HG03108 (cell line): ENCODE data around the gene JAM3.

Experiments
- ATAC-seq: cut with Tn5 transposase; IDR thresholded peaks from one replicate; pipeline ENCODE4 v1.9.1; 2021; ENCODE audit warnings: moderate library complexity; ENCODE audit not compliant: unreplicated experiment

Gene JAM3

DNA sequence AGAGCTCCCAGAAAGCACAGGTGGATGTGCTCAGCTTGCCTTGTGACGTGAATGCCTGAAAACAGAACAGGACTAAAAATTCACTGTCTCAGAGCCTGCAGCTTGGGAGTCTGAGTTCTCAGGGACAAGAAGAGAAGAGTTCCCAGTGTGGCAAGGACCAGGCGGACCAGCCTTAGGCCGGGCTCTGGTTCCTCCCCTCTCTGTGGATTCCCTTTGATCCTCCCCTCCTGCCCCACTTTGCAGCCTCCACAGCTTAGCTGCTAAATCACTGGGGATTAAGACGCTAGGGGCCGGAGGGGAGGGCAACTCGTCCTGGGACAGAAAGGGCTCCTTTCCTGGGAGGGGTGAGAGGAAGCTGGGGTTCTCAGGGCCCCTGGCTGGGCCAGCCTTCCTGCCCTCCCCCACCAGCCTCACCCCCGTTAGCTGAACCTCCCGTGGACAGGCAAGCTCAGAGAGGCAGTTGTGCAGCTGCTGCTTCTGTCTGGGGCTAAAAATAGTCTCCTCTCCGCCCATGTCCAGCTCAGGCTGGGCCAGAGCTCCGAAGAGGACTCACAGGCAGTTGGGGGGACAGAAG, 29.9 kb upstream of the JAM3 start:
- no peak for ATAC-seq

DNA sequence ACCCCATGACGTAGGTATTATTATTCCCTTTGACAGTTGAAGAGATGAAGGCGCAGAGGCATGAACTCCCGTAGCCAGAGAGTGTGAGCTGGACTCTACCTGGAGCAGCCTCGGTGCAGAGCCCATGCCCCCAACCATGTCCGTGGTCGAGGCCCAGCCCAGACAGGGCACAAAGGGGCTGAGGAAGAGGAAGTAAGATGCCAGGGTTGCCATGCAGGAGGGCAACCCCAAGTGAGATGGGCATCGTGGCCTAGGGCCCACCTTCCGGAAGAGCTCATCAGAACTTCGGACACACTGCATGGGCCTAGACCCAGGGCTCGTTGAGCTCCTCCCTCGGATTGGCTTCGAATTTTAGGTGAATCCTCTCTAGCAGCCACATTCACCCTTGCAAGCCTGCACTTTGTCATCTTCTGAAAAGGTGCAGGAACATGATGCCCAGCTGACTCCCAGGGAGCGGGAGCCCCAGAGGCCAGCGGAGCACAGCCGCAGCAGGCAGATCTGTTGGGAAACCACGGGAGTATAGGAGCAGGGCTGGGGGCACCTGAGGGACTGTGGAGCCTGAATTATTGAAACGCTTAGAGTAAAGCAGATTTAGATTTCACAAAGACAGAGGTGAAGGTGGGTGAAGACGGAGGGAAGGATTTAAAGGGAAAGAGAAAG, 29.0 kb upstream of the JAM3 start:
- ATAC-seq = no peak

DNA sequence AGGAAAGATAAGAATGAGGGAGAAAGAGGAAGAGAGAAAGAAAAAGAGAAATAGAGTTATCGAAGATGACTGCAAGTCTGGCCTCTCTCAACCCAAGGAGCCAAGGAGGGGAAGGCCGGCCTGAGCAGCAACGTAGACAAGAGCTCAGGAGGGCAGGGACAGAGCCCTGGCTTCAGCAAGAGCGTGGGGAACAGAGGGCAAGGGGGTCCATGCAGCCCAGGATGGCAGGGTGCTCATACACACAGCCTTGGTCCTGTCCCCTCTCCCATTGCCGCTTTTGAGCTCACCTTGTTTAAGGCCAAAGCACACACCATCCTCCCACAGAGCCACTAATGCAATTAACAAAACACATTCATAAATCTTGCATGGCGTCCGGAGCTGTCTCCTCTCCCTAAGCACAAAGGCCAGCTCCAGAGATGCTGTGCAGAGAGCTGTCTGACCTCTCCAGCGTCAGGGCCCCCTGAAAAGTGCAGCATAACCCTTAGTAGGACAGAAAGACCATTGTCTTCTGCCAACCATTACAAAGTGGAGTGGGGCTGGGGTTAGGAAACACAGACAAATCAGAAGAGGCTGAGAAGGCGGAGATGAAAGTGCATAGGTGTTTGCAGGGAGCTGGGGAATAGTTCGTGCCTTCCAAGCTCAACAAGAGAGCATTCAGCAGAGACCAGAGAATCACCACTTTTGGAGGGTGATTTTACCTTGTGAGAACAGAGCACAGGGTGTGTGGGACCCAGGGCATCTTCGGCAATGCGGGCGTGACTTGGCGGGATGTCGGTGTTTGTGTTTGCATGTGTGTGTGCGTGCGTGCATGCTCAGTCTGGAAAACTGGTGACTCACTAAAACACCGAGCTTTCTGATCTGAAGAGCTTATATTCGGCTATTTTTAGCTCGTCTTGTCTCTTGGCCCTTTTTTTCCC, 28.2 kb upstream of the JAM3 start:
- no peak for ATAC-seq

DNA sequence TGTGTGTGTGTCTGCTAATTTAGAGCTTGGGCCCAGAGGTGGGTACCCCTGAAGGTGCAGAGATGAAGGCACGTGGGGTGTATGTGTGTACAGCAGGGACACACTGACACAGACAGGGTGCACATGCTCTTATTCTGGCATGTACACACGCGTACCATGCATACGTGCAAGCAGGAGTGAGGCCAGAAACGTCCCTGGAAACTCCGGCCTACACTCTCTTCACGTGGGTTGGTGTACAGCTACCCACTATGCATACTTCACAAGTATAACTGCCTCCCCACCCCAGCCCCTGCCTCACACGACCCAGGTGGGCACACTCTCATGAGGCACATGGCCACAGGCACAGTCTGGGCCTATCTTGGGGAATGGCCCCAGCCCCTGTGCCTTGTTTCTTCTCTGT, 27.5 kb upstream of the JAM3 start:
- ATAC-seq = no peak

DNA sequence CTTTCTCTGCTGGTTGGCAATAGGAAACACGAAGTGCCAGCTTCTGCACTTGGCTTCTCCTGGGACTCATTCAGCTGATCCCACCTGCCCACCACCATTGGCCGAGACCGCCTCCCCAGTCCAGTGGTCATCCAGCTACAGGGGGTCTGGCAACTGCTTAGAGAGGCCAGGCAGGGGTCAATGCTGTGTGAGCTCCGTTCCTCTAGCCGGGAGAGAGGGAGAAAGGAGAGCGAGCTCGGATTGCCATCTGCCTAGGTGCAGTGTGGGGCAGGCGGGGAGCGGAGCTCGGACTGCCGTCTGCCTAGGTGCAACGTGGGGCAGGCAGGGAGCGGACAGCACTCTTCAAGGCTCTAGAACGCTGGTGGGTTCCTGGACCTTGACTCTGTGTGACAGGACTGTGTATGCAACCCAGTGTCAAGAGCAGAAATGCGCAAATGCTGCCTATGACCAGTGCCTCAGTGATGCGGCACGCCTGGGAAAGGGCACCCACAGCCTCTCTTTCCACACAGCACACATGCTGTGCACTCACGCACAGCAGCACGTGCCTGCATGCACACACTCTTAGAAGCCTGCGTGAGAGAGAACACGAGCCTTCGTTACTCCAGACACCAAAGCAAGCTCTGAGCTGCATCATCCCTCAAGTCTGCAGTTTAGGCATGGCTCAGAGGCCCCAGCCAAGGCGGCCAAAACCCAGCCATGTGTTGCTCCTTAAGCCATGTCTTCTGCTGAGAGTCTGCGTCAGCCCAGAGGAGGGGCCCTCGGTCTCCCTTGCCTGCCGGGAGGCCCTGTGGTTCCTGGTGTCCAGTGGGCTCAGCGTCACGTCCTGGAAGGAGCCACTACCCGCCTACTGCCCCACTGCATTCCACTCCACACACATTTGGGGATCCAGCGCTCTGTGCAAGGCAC, 26.8 kb upstream of the JAM3 start:
- no peak for ATAC-seq

DNA sequence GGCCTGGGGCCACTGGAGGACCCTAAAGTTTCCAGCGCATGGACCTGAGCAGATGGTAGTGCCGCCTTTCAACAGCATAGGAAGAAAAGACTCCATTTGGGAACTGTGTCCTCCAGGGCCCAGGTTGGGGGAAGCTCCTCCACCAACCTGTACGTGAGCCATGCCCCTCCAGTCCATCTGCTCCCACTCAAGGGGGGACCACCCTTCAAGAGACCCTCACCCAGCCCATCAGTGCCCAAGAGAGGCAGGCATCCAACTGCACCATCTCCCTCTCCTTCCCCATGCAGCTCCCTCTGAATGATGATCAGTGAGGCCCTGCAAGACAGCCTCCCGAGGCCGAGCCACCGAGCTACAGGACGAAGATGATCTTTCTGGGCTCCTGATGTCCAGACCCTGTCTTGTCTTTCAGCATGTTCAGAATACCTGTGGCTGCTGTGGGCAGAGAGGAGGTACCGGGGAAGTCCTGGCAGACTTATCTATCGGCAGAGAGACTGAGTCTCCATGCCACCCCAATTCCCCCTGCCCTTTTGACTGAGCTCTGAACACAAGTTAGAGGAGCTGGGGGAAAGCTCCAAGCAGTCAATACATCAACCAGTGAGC, 25.0 kb upstream of the JAM3 start:
- no peak for ATAC-seq

DNA sequence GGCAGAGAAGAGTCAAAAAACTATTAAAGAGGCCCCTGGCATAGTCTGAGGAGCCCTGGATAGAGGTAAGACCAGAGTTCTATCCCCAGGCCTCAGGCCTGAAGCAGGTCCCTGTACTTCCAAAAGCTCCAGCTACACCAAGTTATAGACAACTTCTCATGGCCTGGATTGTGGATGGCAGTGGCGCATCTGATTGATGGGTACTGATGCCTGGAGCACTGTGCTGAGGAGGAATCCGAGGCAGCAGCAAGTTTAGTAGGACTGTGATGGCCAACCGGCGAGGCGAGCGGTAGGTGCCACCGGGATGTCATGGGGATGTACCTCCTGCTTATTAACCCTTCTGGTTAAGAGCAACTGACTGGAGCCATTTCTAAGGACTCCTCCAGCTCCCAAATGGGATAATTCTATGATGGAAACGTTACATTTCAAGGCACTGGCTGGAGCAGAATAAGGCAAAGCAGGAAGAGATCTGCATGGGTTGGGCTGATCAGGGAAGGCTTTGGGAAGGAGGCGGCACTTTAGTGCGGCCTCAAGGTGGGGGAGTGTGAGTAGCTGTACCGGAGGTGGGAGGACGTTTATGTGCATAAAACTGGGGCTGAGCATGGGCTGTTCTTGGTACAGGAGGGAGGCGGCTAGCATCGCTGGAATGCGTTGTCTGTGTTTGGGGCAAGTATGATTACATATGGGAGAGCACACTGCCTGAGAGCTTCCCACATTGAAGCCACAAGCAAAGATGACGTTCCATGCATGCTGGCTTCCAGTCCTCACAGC, 24.2 kb upstream of the JAM3 start:
- ATAC-seq = no peak

DNA sequence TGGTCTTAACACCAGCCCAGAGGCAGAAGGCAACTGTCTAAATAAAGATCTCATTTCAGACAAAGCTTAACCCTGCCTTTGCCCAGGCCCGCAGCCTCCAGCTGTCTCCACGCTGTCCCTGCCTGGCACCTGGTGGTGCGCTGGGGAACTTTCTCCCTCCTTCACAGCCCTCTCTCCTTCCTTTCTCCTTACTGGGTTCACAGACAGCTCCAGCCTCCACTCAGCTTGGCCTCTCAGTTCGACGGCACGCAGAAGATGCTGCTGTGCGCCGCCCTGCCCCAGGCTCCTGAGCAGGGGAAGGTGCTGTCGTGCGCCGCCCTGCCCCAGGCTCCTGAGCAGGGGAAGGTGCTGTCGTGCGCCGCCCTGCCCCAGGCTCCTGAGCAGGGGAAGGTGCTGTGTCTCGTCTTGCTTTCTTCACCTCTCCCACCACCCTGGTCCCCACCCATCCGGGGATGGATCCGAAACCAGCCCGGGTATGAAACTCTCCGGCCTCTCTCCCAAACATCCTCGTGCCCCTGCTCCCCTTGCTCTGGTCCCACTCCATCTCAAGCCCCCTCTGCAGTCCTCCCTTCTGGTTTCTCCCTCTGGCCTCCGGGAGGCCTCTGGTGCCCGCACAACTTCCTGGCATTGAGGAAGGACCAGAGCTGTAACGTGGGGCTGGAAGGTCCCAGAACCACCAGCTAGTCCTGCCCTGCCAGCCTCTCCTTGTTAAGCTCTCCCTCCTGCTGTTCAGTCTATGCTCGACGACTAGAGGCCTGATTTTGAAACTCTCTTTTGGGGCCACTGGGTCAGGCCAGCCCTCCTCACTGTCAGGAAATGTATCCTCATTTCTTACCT, 22.9 kb upstream of the JAM3 start:
- ATAC-seq = no peak

DNA sequence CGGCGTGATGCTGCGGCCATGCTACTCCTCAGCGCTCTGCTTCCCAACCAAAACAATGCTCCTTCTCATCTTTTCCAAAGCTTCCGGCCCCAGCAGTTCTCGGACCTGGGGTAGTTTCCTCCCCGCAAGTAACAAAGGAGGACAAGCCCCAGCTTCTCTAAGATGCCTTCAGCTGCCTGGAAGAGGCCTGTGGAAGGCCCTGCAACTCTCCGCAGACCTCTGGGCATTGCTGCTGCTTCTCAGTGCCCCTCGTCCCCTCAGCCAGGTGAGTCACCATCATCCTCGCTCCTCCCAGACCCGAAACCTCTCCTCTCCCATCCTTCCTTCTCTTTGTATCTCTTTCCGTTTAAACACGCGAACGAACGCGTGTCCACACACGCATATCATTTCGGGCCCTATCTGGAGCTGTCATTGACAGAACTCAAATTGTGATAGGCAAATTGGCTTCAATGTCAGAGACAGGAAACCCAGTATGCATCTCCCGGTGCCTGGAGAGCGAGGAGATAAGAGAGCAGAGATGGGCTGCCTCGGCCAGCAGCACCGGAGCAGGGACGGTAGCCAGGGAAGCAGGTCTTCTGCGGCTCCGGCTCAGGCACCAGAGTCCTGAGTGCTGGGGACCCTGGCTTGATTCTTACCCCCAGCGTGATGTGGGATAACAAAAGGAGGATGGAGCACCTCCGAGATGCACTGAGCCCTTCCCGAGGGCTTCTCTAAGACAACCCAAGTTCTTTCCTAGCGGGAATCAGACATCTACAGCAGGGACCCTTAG, 22.0 kb upstream of the JAM3 start:
- ATAC-seq = no peak

DNA sequence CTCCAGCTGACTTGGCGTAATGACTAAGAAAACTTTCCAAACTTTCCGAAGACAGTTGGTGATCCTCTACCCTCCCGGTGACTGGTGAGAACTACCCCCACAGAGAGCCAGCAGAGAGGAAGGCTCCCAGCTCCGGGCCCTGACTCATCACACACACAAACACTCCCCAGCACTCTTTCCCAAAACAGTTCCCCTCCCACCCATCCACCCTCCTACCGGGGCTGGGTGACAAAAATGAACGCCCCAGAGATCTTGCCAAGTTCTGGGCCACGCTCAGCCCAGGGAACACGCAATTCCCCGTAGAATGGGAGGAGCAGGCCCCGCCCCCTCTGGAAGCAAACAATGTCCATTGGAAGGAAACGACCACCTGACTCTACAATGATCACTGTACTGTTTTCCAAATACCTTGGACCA, 21.3 kb upstream of the JAM3 start:
- no peak for ATAC-seq

DNA sequence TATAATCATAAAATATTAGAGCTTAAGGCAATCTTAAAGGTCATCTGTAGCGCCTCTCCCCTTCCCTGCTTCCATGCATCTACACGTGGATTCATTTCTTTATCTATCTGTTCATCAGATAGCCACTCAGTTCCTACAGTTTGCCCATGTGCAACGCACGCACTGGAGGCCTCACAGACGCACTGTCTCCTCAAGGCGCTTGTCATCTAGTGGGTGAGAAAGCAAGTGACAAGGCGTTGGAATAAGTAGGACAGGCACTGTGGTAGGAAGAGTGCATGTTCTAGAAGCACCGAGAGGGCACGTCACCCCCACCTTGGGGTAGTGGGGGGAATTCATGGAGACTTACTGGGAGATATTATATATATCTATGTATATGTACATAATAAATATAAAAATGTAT, 20.8 kb upstream of the JAM3 start:
- ATAC-seq = no peak

DNA sequence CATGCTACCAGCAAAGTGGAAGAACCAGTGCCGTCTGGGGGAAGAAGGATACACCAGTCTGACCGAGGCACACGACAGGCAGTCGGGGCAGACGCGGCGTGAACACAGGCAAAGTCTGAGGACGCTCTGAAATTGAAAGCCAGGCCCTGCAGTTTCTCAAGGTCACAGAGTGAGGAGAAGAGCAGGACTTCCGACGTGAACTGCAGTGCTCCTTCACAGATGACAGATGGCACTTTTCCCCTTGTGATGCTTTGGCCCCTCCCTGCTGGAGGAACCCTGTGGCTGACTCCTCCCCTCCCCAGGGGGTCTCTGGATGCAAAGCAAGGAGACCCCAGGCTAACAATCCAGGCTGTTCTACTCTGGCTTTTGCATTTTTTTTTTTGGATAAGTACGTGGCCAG, 19.6 kb upstream of the JAM3 start:
- ATAC-seq = no peak

DNA sequence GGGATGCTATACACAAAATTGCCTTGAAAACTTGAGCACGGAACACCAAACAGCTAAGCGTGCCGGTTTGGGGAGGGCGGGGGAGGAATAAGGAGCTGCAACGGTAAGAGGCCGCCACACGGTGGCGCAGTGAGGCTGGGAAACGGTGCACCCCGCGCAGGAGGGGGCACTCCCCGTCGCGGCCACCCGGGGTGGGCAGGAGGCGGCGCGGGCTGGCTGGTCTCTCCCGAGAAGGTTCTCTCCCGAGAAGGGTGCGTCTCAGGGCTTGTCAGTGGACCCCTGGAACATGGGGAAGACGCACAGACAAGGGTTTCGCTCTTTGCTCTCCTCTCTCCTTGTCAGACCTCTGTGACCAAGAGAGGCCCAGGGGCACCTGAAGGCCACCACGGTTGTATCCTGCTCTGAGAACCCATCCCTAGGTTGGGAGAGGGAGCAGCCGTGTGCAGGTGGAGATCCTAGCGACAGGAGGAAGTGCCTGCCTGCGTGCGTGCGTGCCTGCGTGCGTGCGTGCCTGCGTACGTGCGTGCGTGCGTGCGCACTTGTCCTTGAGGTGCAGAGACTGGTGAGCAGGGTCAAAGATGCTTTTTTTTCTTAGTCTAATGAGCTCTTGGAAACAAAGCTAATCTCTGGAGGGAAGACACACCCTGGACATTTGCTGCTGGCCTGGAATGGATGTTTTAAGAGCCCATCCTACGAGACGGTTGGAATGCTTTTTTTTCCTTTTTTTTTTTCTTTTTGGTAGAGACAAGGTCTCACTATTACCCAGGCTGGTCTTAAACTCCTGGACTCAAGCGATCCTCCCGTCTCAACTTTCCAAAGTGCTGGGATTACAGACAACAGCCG, 18.1 kb upstream of the JAM3 start:
- ATAC-seq = peak; percentile 67

DNA sequence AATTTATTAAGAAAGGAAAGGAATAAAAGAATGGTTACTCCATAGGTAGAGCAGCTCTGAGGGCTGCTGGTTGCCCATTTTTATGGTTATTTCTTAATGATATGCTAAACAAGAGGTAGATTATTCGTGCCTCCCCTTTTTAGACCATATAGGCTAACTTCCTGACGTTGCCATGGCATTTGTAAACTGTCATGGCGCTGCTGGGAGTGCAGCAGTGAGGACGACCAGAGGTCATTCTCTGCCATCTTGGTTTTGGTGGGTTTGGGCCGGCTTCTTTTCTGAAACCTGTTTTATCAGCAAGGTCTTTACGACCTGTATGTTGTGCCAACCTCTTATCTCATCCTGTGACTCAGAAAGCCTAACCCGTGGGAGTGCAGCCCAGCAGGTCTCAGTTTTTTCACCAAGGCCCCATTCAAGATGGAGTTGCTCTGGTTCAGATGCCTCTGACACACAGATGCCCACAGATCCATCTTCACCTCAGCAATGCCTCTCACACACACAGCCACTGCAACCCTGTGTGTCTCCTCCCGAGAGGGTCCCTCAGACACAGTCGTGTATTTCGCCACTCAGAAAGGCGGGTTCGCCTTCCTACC, 16.4 kb upstream of the JAM3 start:
- no peak for ATAC-seq

DNA sequence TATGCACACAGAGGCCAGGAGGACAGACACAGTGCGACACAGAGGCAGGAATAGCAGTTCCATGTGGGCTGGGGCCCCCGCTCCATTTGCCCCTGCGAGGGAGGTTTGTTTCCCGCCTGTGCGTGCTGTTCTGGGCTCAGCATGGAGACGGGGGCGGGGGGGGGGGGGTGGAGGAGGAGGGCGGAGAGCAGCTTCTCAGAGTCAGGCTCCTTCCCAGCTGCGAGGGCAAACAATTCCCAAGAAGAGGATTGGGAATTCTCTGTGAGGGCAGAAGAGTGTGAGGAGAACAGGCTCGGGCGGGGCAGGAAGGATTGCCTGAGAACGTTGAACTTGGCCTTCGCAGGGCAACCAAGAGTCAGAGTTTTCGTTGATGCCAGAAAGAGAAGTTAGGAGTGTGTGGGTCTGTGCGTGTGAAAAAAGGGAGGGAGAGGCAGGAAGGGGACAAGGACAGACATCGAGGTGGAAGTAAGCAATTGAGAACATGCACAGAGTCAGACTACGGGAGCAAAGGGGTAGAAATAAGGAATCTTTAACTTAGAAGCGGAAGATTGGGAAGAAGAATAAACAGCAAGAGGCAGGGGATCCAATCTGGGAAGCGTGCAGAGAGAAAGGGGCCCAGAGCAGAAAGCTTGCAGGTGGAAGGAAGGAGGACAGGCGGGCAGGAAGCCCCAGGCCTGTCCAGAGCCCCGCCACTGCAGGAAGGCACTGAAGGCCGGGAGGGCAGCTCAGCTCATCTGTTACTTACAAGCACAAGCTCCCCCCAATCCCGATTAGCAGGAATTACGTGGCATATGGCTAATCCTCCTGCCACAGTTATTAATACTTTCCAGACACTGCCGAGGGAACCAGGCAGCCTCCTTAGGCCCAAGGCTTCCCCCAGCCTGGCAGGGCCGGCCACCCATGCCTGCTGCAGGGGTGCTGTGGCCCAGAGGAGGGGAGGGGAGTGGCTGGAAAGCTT, 15.6 kb upstream of the JAM3 start:
- ATAC-seq = no peak

DNA sequence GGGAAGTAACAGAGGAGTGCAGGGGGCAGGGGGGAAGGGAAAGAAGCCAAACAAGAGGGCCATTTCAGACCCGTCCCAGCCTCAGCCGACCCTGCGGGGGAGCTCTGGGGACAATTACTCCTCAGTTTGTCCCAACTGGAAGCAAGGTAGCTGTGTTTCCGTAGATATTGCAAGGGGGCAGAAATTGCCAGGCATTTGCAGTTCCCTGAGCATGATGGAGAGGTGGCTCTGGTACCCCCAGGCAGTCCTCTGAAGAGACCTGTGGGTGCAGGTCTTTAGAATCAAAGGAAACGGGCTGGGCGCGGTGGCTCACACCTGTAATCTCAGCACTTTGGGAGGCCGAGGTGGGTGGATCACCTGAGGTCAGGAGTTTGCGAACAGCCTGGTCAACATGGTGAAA, 13.8 kb upstream of the JAM3 start:
- no peak for ATAC-seq
